MM.1S (cell line): ENCODE measurements around the gene PTPN3.

ENCODE experiments used
- CTCF ChIP-seq: fragments of 300-600 bp; sonication (generic); IDR thresholded peaks from 2 replicates; pipeline ENCODE4 v1.5.1; 2016; ENCODE audit warnings: antibody characterized with exemption, low read length, mixed read lengths
- EZH2phosphoT487 ChIP-seq: fragments of 300-600 bp; sonication (generic); IDR thresholded peaks from 2 replicates; pipeline ENCODE4 v1.6.1; 2018; ENCODE audit warnings: antibody characterized with exemption, low read length

- TF ChIP-seq CTCF (no peak), EZH2phosphoT487 (no peak)
These were observed 39.2 kb upstream of the PTPN3 start for GRCh38 chr9:109537288-109537687.
